Left lung (tissue), 10 donors: ENCODE measurements around the gene BST1. TPM values are rescaled to one million over a fixed set of nuclear protein-coding genes. Genes with fewer than 3 reads are reported as not detected.
A peak's percentile ranks its signal among the peaks of the same experiment; 100 is the strongest.

Experiments used
- ATAC-seq: fragments of 200-7000 bp; cut with Tn5 transposase; one replicate; pipeline ENCODE4 v1.9.1; 2020; ENCODE audit warnings: moderate library complexity
- DNase-seq, 4 donors: peaks; one replicate each; pipeline ENCODE4 v3.0.0-alpha.2; 2013 to 2020
- H3K27ac ChIP-seq, 2 donors: fragments of 200-600 bp; sonication (generic) in 1 of 2; one replicate each; pipeline versions ENCODE4 v1.5.0 to v1.8.0; 2020 to 2021
- H3K27me3 ChIP-seq, 2 donors: fragments of 200-600 bp; sonication (generic) in 1 of 2; one replicate each; pipeline versions ENCODE4 v1.5.0 to v1.8.0; 2020 to 2021
- H3K36me3 ChIP-seq, 2 donors: fragments of 200-600 bp; sonication (generic) in 1 of 2; one replicate each; pipeline versions ENCODE4 v1.5.0 to v1.8.0; 2020 to 2021
- H3K4me1 ChIP-seq, 2 donors: fragments of 200-600 bp; one replicate each; pipeline ENCODE4 v1.8.0; 2021
- H3K4me3 ChIP-seq, 2 donors: fragments of 200-600 bp; sonication (generic) in 1 of 2; one replicate each; pipeline versions ENCODE4 v1.5.0 to v1.8.0; 2020 to 2021; ENCODE audit warnings: mild to moderate bottlenecking in 1 of 2
- H3K9me3 ChIP-seq, 2 donors: fragments of 200-600 bp; sonication (generic) in 1 of 2; one replicate each; pipeline versions ENCODE4 v1.5.0 to v1.8.0; 2020 to 2021
- CTCF ChIP-seq, 2 donors: fragments of 200-600 bp; sonication (generic) in 1 of 2; IDR thresholded peaks; one replicate each; pipeline versions ENCODE4 v1.5.0 to v1.8.0; 2021; ENCODE audit warnings: antibody characterized with exemption in 2 of 2
- intact Hi-C, 2 donors: fragments of 100-400 bp; cut with DNase I; formaldehyde crosslinking; loops; one replicate each; pipeline versions ENCODE4 v1.11.2 to v1.14.2; 2022
- polyA plus RNA-seq, 6 donors: library from polyadenylated mRNA; unstranded; fragments of 120-200 nt; gene quantifications; one replicate each; pipeline ENCODE4 v1.2.1, GENCODE V29; 2013; ENCODE audit not compliant: insufficient read length in 6 of 6
- total RNA-seq, 2 donors: library from RNA; stranded (reverse); fragmentation: NEBNext Ultra II Directional; extraction: Animal tissue kit (Norgen Biotek cat#: 25700); gene quantifications; one replicate each; pipeline ENCODE4 v1.2.1, GENCODE V29; 2021
- donor health status: DM: no; HTN: yes; CAD: no.
- donor health status: DM: no; HTN: no; CAD: no.

Gene BST1
- total and polyA plus RNA-seq, 8 donors, result 3.3 to 20.8 (median 4.2) TPM

GRCh38 chr4:15681067-15681371 is 21.8 kb upstream of the BST1 start:
- Histone ChIP-seq H3K4me1 (peaks cover 0 to 69% of the 10 kb centered on the region in 2 donors), H3K9me3 (no peaks in the 10 kb centered on the region), H3K27me3 (no peaks in the 10 kb centered on the region), H3K27ac (peak overlapping the region; percentile 51 to 95), H3K4me3 (peak overlapping the region; percentile 72 to 75), H3K36me3 (no peaks in the 10 kb centered on the region)
- DNase-seq (no peak), ATAC-seq (no peak)
- no peak for TF ChIP-seq CTCF (IDR thresholded peaks at IDR 0.05)
- intact Hi-C loops, result no loop called here

- Histone ChIP-seq H3K27me3 (no peaks in the 10 kb centered on the region), H3K36me3 (peaks cover 0 to 4% of the 10 kb centered on the region in 2 donors), H3K4me1 (peaks cover 0 to 69% of the 10 kb centered on the region in 2 donors), H3K27ac (peak within 1 kb of the TSS; percentile 95), H3K9me3 (no peaks in the 10 kb centered on the region), H3K4me3 (peak within 1 kb of the TSS; percentile 72 to 75)
- intact Hi-C loops, result no loop called here
- TF ChIP-seq CTCF (IDR thresholded peaks at IDR 0.05), result peak in 1 of 2 donors; percentile 47
- DNase-seq, result peak; percentile 98 to 99 (median 98)
- peak; percentile 94 for ATAC-seq
Observed at GRCh38 chr4:15681372-15682241, 21.3 kb upstream of the BST1 start, which contains the start of gene FAM200B. TSS of gene FAM200B (plus strand) at chr4:15681827. CDS start at chr4:15686978, 5,151 bp downstream.

- Histone ChIP-seq H3K4me1 (peaks cover 0 to 65% of the 10 kb centered on the region in 2 donors), H3K9me3 (no peaks in the 10 kb centered on the region), H3K4me3 (peak overlapping the region; percentile 72 to 75), H3K27ac (peak overlapping the region; percentile 95), H3K27me3 (no peaks in the 10 kb centered on the region), H3K36me3 (peaks cover 0 to 13% of the 10 kb centered on the region in 2 donors)
- TF ChIP-seq CTCF (IDR thresholded peaks at IDR 0.05), result no peak
- ATAC-seq (peak; percentile 2), DNase-seq (no peak)
- intact Hi-C loops, result no loop called here
Observed at GRCh38 chr4:15682242-15683142, 20.4 kb upstream of the BST1 start.

- no peak for TF ChIP-seq CTCF (IDR thresholded peaks at IDR 0.05)
- Histone ChIP-seq H3K36me3 (peaks cover 0 to 17% of the 10 kb centered on the region in 2 donors), H3K27me3 (no peaks in the 10 kb centered on the region), H3K4me3 (peak overlapping the region; percentile 72 to 75), H3K4me1 (peaks cover 0 to 65% of the 10 kb centered on the region in 2 donors), H3K27ac (peak overlapping the region in 1 of 2 donors; percentile 95), H3K9me3 (no peaks in the 10 kb centered on the region)
- ATAC-seq (no peak), DNase-seq (no peak)
- intact Hi-C loops, result no loop called here
Observed at GRCh38 chr4:15683143-15683495, 19.7 kb upstream of the BST1 start.

- intact Hi-C loops, result no loop called here
- no peak overlapping the region for H3K4me3 ChIP-seq
- H3K36me3 ChIP-seq, result peaks cover 0 to 18% of the 10 kb centered on the region in 2 donors
- no peaks in the 10 kb centered on the region for H3K9me3 ChIP-seq
- no peak for ATAC-seq
- no peak for TF ChIP-seq CTCF (IDR thresholded peaks at IDR 0.05)
- H3K27me3 ChIP-seq, result no peaks in the 10 kb centered on the region
- H3K27ac ChIP-seq, result peak overlapping the region in 1 of 2 donors; percentile 31
- no peak for DNase-seq
- peaks cover 0 to 65% of the 10 kb centered on the region in 2 donors for H3K4me1 ChIP-seq
Observed at GRCh38 chr4:15684498-15684897, 18.4 kb upstream of the BST1 start.
